ENCODE data around the gene MED8.

Gene MED8, protein sequence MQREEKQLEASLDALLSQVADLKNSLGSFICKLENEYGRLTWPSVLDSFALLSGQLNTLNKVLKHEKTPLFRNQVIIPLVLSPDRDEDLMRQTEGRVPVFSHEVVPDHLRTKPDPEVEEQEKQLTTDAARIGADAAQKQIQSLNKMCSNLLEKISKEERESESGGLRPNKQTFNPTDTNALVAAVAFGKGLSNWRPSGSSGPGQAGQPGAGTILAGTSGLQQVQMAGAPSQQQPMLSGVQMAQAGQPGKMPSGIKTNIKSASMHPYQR

DNA sequence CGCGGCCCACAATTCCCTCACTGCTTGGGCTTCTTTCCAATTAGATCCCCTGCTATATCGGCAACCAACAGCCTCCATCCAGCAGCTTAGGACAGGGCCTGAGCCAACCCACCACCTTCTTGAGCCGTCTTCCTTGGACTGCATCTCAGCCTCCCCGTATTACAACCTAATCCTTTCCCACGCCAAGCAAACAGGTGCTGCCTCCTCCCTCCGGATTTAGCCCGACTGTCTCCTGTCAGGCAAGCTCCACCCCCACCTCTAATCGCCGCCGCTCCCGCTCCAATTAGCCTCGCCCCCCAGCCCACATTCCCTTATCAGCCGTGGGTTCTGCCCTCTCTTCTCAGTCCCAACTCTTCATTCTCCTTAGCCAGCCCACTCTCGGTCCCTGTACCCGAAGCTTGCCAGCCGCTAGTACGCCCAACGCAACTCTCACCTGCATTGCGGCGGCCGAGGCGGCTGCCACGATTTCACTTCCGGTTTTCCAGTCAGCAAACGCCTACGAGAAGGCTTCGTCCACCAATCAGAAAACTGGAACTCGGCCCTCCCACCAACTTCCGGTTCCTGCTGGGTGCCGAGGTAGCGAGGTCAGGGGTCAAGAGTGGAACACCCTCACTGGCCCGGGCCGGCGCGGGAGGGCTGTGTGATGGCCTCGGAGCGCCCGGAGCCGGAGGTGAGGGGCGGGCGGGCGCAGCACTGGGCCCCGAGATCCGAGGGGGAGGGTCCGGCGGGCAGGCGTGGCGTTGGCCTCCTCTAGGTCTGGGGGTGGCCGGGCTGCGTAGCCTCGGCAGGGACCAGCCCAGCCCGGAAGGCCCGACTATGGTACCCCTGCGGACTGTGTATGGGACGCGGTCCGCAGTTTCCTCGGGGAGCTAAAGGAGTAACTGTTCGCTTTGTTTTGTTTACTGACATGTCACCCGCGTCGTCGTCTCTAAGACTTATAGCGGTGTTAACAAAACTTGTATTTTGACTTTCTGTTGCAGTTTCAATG is at the start of gene MED8, which contains the start of gene SZT2:
Gene MED8 (minus strand): TSS at position 475 of the 988 bp plus-strand sequence. CDS start 36 bp downstream, at position 439.
Gene SZT2 (plus strand): TSS at position 574 of the 988 bp plus-strand sequence. CDS start 70 bp downstream, at position 644.
- TF ChIP-seq ZNF274 (IDR thresholded peaks at IDR 0.05; ENCODE audit: low read depth, low read length): no peak
- H3K4me3 ChIP-seq (ENCODE audit: low read length): peak within 1 kb of the TSS; percentile 81

DNA sequence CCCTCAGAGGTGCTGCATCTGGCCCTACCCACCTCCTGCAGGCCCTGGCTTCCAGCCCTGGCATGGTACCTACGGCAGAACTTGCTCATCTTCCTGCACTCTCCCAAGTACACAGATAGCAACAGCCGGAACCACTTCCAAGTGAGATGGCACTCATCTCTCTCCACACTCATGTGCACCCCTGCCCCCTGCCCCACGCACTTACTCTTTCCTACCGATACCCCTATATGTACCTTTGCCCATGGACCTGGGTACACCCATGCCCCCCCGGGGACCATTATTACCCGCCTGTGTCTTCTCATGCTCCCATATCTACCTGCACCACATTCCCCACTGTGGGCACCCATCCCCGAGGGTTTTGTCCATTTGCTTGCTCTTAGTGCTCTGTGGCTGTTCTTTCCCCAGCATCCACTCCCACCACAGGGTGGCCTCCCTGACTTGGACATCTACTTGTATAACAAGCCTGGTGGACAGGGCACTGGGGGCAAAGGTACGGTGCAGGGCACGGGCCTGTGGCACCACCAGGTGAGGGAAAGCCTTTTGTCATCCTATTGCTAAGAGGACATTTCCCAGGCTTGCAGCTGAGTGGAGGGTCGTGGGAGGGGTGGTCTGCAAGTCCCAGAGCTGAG is 49.5 kb upstream of the MED8 start:
- no peak overlapping the region for H3K4me3 ChIP-seq (ENCODE audit: low read length)
- no peak for TF ChIP-seq ZNF274 (IDR thresholded peaks at IDR 0.05; ENCODE audit: low read depth, low read length)

DNA sequence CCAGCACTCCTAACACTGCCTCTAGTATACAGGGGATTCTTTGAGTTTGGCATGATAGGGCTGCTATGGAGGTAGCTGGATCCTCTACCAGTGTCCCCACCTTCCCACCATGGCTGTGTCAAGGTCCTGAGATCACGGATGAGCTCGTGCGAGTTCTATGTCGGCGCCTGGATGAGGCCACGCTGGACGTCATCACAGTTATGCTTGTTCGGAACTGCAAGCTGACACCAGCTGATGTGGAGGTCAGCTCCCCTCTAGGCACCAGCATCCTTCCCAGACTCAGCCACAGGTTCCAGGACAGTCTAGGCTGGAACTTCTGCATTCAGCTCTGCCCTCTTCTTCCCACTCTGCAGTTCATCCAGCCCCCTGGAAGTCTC is 49.0 kb upstream of the MED8 start:
- H3K4me3 ChIP-seq (ENCODE audit: low read length): no peak overlapping the region
- no peak for TF ChIP-seq ZNF274 (IDR thresholded peaks at IDR 0.05; ENCODE audit: low read depth, low read length)

DNA sequence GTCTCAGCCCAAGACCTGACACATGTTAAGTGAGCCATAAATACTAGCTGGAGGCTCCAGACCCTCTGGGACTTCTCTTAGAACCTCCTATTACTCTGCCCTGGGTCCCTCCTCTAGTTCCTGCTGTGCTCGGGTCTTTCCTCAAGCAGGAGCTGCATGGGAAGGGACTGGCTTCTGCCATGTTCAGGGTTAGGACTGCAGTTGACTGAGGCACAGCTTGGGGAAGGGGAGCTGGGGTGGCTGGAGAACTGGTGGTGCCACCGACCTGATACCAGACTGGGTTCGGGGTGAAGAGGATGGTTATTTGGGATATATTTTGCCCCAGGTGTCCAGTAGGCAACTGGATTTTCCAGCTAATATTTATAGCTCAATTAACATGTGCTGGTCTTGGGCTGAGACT is 48.4 kb upstream of the MED8 start:
- TF ChIP-seq ZNF274 (IDR thresholded peaks at IDR 0.05; ENCODE audit: low read depth, low read length): no peak
- no peak overlapping the region for H3K4me3 ChIP-seq (ENCODE audit: low read length)

DNA sequence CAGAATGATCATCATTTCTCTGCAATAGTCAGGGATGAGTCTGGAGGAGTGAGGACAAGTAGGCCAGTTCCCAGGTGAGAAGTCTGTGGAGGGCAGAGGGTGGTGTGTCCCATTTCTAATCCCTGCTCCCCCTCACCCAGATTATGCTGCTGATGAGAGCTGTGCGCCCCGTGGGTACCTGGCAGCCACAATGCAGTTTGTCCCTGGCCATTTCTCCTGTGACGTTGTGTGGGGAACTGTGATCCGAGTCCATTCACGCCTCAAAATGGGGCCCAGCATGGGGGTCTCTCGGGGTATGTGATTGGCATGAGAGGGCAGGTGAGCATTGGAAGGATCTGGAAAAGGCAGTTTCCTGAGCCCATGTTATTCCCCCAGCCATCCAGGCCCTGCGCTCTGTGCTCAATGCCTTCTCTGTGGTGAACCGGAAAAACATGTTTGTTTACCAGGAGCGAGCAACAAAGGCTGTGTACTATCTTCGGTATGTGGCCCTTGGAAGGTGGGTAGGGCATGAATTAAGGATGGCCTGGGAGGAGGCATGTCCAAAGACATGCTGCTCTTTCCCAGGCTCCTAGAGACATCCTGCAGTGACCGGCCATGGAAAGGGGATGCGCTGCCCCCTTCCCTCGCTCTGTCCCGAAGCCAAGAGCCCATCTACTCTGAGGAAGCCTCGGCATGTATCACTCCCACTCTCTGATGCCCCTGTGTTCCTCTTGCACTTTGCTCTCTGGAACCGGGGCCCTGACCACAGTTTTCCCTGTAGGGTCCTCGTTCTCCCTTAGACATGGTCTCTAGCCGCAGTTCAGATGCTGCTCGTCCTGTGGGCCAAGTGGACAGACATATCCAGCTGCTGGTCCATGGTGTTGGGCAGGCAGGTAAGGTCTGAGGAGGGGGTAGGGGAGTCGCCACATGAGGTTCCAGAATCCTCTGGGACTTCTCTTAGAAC is 47.7 kb upstream of the MED8 start:
- H3K4me3 ChIP-seq (ENCODE audit: low read length): no peak overlapping the region
- no peak for TF ChIP-seq ZNF274 (IDR thresholded peaks at IDR 0.05; ENCODE audit: low read depth, low read length)

DNA sequence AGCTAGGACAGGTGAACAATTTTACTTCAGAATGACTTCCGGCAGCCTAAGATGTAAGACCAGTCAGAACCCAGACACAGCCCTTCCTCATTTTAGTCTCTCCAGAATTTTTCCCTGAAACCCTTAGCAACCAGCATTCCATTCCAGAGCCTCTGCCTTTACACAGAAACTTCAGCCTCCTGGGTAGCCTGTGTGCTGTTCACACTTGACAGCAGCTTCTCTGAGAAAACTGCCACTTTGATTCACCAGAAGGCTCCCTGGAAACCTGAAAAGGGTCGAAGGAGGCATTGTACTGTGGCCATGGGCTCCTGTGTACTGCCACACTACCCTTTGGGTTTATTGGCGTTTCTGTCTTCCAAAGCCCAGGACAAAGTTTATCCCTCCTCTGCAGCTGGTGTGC is 46.8 kb upstream of the MED8 start:
- H3K4me3 ChIP-seq (ENCODE audit: low read length): no peak overlapping the region
- no peak for TF ChIP-seq ZNF274 (IDR thresholded peaks at IDR 0.05; ENCODE audit: low read depth, low read length)

DNA sequence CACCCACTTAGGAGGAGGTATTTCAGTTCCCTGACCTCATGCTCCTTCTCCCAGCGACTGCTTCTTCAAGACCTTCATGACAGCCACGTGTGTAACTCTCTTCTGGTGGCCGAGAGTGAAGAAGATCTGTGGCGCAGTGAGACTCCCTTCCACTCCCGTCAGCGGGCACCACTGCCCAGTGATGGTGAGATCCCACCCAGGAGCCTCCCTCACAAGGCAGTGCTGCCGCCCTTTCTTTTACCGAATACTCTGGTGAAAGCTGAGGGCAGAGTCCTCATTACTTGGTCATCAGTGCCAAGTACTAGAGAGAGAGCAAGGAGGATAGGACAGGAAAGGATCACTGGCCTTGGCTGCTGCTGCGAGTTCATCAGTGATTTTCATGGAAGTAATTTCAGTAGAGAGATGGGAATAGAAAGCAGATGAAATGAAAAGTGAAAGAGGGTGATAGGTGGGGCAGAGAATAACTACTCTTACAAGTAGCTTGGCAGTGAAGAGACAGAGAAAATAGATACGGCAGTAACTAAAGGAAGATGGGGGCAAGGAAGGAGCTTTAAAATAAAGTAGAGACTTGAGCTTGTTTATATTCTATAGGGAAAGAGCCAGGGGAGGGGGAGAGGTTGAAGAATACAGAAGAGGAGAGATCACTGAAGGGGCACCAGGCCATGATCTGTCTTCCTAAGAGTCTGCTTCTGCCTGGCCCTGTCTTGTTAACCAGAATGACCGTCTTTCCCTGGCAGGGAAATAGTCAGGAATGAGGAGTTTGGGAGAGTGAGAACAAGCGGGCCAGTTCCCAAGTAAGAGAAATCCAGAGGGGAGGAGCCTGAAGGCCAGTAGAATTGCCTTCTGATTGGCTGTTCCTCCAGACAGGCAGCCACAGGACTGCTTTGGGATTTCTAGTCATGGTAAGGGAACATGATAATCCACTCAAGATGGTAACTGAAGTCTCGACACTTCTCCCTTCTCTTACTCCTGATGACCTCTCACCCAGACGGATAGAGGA is 45.8 kb upstream of the MED8 start:
- H3K4me3 ChIP-seq (ENCODE audit: low read length): no peak overlapping the region
- TF ChIP-seq ZNF274 (IDR thresholded peaks at IDR 0.05; ENCODE audit: low read depth, low read length): no peak

DNA sequence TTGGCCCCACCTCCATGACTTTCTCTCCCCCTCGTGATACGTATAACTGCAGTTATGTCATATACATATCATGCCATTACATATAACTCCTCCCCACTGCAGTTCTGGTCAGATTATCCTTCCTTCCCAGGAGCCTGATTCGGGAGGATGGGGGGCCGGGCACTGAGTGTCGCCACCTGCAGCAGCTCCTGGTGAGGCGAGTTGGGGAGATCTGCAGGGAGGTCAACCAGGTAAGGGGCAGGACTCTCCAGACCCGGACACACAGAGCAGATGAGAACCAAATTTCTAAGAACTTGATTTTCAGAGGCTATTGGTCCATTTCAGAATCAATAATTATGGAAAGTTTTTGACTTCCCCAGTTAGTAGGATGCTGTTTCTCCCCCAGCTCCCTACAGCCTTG is 44.7 kb upstream of the MED8 start:
- no peak overlapping the region for H3K4me3 ChIP-seq (ENCODE audit: low read length)
- no peak for TF ChIP-seq ZNF274 (IDR thresholded peaks at IDR 0.05; ENCODE audit: low read depth, low read length)

DNA sequence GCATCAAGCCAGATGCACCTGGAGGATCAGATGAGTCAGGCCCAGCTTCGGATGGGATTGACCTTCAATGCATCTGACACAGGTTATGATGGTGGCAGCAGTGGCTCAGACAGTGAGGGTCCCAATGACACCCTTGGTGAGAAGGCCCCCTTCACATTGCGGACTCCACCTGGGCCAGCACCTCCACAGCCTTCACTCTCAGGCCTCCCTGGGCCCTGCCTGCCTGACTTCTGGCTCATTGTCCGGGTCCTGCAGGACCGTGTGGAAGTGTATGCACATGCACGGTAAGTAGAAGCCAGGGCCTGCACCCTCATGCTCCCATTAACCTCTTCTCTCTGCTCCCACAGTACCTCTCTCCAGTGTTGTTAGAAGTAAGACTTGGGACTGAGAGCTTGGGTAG is 43.3 kb upstream of the MED8 start:
- H3K4me3 ChIP-seq (ENCODE audit: low read length): no peak overlapping the region
- TF ChIP-seq ZNF274 (IDR thresholded peaks at IDR 0.05; ENCODE audit: low read depth, low read length): no peak

DNA sequence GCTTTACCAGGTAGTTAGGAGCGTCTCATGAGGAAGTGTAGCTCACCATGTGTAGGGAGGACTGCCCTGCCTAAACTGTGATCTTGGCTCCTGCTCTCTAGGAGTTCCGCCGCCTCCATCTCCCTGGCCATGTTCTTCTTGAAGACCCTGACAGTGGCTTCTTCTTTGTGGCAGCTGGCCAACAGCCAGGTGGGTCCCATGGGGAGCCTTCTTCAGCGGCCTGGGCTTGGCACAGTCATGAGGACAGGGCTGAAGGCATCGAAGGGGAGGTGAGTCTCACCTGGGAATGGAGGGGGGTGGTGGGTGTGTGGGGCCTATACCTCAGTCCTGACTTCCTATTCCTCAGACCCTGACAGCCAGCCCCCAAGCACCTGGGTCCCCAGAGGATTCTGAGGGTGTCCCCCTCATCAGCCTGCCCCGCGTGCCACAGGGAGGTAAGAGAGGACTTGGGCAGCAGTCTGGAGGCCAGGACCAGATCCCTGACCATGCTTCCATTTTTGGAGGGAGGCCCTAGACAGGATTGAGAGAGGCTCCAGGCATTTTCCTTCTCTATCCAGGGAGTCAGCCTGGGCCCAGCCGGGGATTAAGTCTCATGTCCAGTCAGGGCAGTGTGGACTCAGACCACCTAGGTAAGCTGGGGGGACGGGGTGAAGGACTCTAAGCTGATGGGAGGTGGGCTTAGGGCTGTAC is 42.7 kb upstream of the MED8 start:
- no peak for TF ChIP-seq ZNF274 (IDR thresholded peaks at IDR 0.05; ENCODE audit: low read depth, low read length)

DNA sequence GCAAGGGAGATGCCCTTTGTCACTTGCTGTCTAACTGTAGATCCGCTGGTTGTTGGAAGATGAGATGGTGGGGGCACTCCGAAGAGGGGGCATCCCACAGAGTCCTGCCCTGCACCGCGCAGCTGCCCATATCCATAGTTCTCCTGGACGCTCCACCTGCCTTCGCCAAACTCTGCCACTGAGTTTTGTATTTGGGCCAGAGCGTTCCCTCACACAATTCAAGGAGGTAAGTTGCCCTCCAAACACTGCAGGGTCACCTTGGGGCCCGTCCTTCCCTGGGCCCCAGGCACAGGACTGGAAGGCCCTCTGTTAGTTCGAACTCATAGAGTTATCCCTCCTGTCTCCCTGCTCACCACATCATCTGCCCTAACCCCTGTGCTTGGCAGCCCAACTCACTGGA is 42.1 kb upstream of the MED8 start:
- TF ChIP-seq ZNF274 (IDR thresholded peaks at IDR 0.05; ENCODE audit: low read depth, low read length): no peak
- H3K4me3 ChIP-seq (ENCODE audit: low read length): no peak overlapping the region

More for the DNA sequence above, 42.7 kb upstream of the MED8 start:
- no peak overlapping the region for H3K4me3 ChIP-seq (ENCODE audit: low read length)

DNA sequence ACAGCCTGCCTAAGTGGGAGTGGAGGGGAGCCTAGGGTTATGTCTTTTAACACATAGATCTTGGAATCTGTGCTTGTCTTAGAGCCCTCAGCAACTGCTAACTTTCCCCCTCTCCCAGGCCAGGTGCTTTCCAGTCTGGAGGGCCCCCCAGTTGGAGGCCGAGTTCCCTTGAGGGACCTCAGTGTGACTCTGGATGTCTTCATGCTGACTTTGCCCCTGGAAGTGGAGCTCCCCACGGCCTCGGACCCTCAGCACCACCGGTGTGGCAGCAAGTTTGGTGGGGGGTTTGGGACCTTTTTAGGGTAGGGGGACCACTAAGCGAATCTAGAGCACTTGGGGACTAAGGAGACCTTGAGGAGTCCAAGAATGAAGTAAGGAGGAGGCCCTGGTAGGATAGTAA is 41.2 kb upstream of the MED8 start:
- no peak for TF ChIP-seq ZNF274 (IDR thresholded peaks at IDR 0.05; ENCODE audit: low read depth, low read length)
- H3K4me3 ChIP-seq (ENCODE audit: low read length): no peak overlapping the region

All from GM08714 (cell line).